Measurements from ENCODE around the gene ADTRP. TPM values are rescaled to one million over a fixed set of nuclear protein-coding genes. Genes with fewer than 3 reads are reported as not detected.
"Not testable (repeated sequence)": the region's sequence is repeated elsewhere in the genome, so short reads cannot be mapped to it uniquely, and the experiment has no call there.

The ADTRP gene
- total and polyA plus RNA-seq, 8 donors = 0.09 to 0.44 (median 0.24) TPM; not detected in 3

DNA sequence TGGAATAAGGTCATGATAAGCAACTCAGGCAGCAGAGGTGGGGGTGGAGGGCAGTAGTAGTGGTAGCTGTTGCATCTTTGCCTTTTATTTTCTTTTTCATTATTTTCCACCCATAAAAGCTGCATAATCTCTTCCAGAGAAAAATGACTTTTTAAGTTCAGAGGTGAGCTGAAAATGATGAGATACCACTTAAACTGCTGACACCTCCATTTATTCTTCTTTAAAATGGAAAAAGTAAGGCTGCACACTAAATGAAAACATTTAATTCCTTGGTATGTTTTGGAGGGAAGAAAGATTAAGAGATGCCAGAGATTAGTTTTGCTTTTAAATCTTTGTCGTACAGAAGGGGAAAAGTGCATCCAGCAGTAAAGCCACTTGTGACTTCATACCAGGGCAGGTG lies 97.2 kb downstream of the ADTRP start:
- FAIRE-seq (no peak), DNase-seq (no peak), ATAC-seq (no peak)
- Histone ChIP-seq H3K4me3 (no peak overlapping the region), H3K36me3 (no peaks in the 10 kb centered on the region), H3K27ac (no peak overlapping the region), H3K27me3 (no peaks in the 10 kb centered on the region), H3K4me1 (no peaks in the 10 kb centered on the region), H3K9me3 (no peaks in the 10 kb centered on the region)
- 94 to 95% methylated on average over 1 of the region's 1 CpG for WGBS, 2 donors
- intact Hi-C loops (cut with DNase I) = no loop called here
- TF ChIP-seq CTCF (IDR thresholded peaks at IDR 0.05) = no peak

- ATAC-seq; H3K36me3 ChIP-seq; H3K9me3 ChIP-seq; H3K27me3 ChIP-seq; FAIRE-seq; intact Hi-C loops (cut with DNase I); H3K27ac ChIP-seq; H3K4me3 ChIP-seq; H3K4me1 ChIP-seq; DNase-seq: not testable (repeated sequence)
- WGBS, 2 donors = 85 to 93% methylated on average over 7 of the region's 7 CpGs
These were observed 98.1 kb downstream of the ADTRP start for GRCh38 chr6:11680479-11680878.

DNA sequence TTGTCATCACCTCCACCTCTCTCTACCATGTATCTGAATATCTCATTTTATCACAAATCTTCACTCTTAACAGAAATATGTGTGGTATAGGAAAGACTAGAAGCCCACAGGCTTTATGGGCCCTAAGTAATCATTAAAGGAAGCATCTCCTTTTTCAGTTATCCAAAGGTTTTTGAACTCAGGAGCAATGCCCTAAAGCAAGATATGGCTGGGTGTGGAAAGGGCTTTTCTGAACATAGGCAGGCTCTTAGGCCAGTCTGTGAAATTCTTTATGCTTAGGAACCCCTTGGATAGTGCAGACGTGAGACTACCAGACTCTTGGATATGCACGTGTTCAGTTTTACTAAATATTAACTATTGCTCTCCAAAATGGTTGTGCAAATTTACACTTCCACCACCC lies 99.5 kb downstream of the ADTRP start:
- WGBS, 2 donors = 57 to 59% methylated on average over 2 of the region's 2 CpGs
- H3K36me3 ChIP-seq = no peaks in the 10 kb centered on the region
- H3K4me3 ChIP-seq = no peak overlapping the region
- H3K27ac ChIP-seq = no peak overlapping the region
- intact Hi-C loops (cut with DNase I) = no loop called here
- H3K9me3 ChIP-seq = no peaks in the 10 kb centered on the region
- DNase-seq (no peak), ATAC-seq (no peak), FAIRE-seq (no peak)
- no peaks in the 10 kb centered on the region for H3K27me3 ChIP-seq
- no peaks in the 10 kb centered on the region for H3K4me1 ChIP-seq
- TF ChIP-seq CTCF (IDR thresholded peaks at IDR 0.05) = no peak

GRCh38 chr6:11675601-11676000 lies 103.0 kb downstream of the ADTRP start:
- Histone ChIP-seq H3K27me3 (no peaks in the 10 kb centered on the region), H3K4me1 (no peaks in the 10 kb centered on the region), H3K9me3 (no peaks in the 10 kb centered on the region), H3K4me3 (no peak overlapping the region), H3K36me3 (no peaks in the 10 kb centered on the region), H3K27ac (no peak overlapping the region)
- intact Hi-C loops (cut with DNase I) = no loop called here
- ATAC-seq = peak in 2 of 4 donors; percentile 42 to 84
- DNase-seq = no peak
- no peak for TF ChIP-seq CTCF (IDR thresholded peaks at IDR 0.05)
- WGBS, 2 donors = 71 to 79% methylated on average over 2 of the region's 2 CpGs
- no peak for FAIRE-seq

DNA sequence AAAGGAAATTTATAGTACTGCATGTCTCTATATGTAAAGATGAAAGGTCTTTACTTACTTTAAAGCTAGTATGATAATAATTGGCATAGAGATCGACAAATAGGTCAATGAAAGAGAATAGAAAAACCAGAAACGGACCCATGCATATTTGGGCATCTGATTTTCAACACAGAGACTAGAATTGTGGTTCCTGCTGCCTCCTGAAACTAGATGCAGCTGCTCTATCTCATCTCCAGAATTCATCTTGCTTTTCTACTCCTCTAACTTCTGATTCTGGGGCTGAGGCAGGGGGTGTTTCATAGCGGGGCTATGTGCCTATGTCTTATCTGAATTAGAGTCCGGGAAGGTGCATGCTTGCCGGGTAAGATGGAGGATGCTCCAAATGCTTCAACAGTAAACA lies 105.9 kb downstream of the ADTRP start:
- no peak for TF ChIP-seq CTCF (IDR thresholded peaks at IDR 0.05)
- no peaks in the 10 kb centered on the region for H3K4me1 ChIP-seq
- ATAC-seq (no peak), FAIRE-seq (no peak), DNase-seq (no peak)
- no peaks in the 10 kb centered on the region for H3K27me3 ChIP-seq
- no peak overlapping the region for H3K4me3 ChIP-seq
- 69 to 78% methylated on average over 5 of the region's 5 CpGs for WGBS, 2 donors
- intact Hi-C loops (cut with DNase I) = no loop called here
- H3K9me3 ChIP-seq = no peaks in the 10 kb centered on the region
- H3K27ac ChIP-seq = no peak overlapping the region
- H3K36me3 ChIP-seq = no peaks in the 10 kb centered on the region

GRCh38 chr6:11672256-11672655 lies 106.3 kb downstream of the ADTRP start:
- no peak for TF ChIP-seq CTCF (IDR thresholded peaks at IDR 0.05)
- no peaks in the 10 kb centered on the region for H3K4me1 ChIP-seq
- no peak overlapping the region for H3K27ac ChIP-seq
- H3K9me3 ChIP-seq = no peaks in the 10 kb centered on the region
- H3K4me3 ChIP-seq = no peak overlapping the region
- ATAC-seq = no peak
- FAIRE-seq = no peak
- no peaks in the 10 kb centered on the region for H3K36me3 ChIP-seq
- DNase-seq = no peak
- H3K27me3 ChIP-seq = no peaks in the 10 kb centered on the region
- intact Hi-C loops (cut with DNase I) = no loop called here
